Right cardiac atrium (tissue), 5 donors: ENCODE data around the gene PANX2. TPM values are rescaled to one million over a fixed set of nuclear protein-coding genes. Genes with fewer than 3 reads are reported as not detected.

Source experiments
- ATAC-seq, 2 donors: fragments of 200-7000 bp; cut with Tn5 transposase; one replicate each; pipeline versions ENCODE4 v1.8.0 to v1.9.1; 2020; ENCODE audit warnings: moderate library complexity in 2 of 2, mild to moderate bottlenecking in 1 of 2
- DNase-seq, 3 donors: peaks; one replicate each; pipeline ENCODE4 v3.0.0-alpha.2; 2020
- H3K27ac ChIP-seq: one replicate; pipeline ENCODE4 v1.5.1; 2013; ENCODE audit warnings: mild to moderate bottlenecking, low read length, control low read depth, moderate library complexity
- H3K27me3 ChIP-seq: one replicate; pipeline ENCODE4 v1.6.1; 2013; ENCODE audit not compliant: control insufficient read depth, insufficient read depth
- H3K4me1 ChIP-seq: one replicate; pipeline ENCODE4 v1.6.1; 2013; ENCODE audit warnings: low read length; ENCODE audit not compliant: control insufficient read depth, insufficient read depth
- H3K4me3 ChIP-seq: one replicate; pipeline ENCODE4 v1.5.1; 2013; ENCODE audit warnings: low read length, control low read depth
- H3K9me3 ChIP-seq: one replicate; pipeline ENCODE4 v1.6.1; 2013; ENCODE audit warnings: low read length; ENCODE audit not compliant: control insufficient read depth
- WGBS: extraction: QIAGEN DNeasy Blood & Tissue Kit; methylation state at CpG from one replicate; pipeline ENCODE4 v1.1.7; 2013; 5-methylcytosine and 5-hydroxymethylcytosine counted together
- intact Hi-C, 4 donors: fragments of 100-400 bp; cut with DNase I; formaldehyde crosslinking; loops; one replicate each; pipeline versions ENCODE4 v1.11.0 to v1.14.0; 2022 to 2023
- polyA plus RNA-seq: library from polyadenylated mRNA; stranded (reverse); fragments of 200-250 nt; gene quantifications from one replicate; pipeline ENCODE4 v1.2.3, GENCODE V29; 2013
- total RNA-seq, 4 donors: library from RNA; stranded (reverse); fragmentation: NEBNext Ultra II Directional; extraction: Animal tissue kit (Norgen Biotek cat#: 25700); gene quantifications; one replicate each; pipeline ENCODE4 v1.2.1, GENCODE V29; 2021
- donor health status: healthy with polysubstance abuse.
- donor health status: DM: no; HTN: yes; CAD: no.
- donor health status: DM: no; HTN: no; CAD: no.
- donor health status: DM: no; HTN: yes; CAD: no; lungs with severe emphysema.
- donor health status: DM: yes; HTN: yes; CAD: no.

The PANX2 gene
- total and polyA plus RNA-seq, 5 donors: 0.43 to 2.1 (median 0.88) TPM

- 53% methylated on average over 22 of the region's 22 CpGs for WGBS
- Histone ChIP-seq H3K27ac (no peak overlapping the region), H3K4me3 (no peak overlapping the region), H3K4me1 (no peaks in the 10 kb centered on the region), H3K27me3 (no peaks in the 10 kb centered on the region), H3K9me3 (no peaks in the 10 kb centered on the region)
- intact Hi-C loops: loop anchor here (2.0 to 5.0 kb wide), 3 partner anchors 58 to 63 kb away; no protein-coding TSS in a partner anchor
- ATAC-seq: peak; percentile 44 to 61
- DNase-seq: peak in 2 of 3 donors; percentile 74 to 77
Observed at GRCh38 chr22:50148991-50149721, 21.4 kb upstream of the PANX2 start.

- 89% methylated on average over 35 of the region's 35 CpGs for WGBS
- Histone ChIP-seq H3K4me1 (no peaks in the 10 kb centered on the region), H3K9me3 (no peaks in the 10 kb centered on the region), H3K27ac (no peak overlapping the region), H3K4me3 (no peak overlapping the region), H3K27me3 (no peaks in the 10 kb centered on the region)
- ATAC-seq: no peak
- intact Hi-C loops: no loop called here
- peak in 1 of 3 donors; percentile 38 for DNase-seq
Observed at GRCh38 chr22:50150161-50151129, 20.1 kb upstream of the PANX2 start.

- DNase-seq (peak in 1 of 3 donors; percentile 21), ATAC-seq (no peak)
- no peak overlapping the region for H3K27ac ChIP-seq
- no peaks in the 10 kb centered on the region for H3K9me3 ChIP-seq
- WGBS: 82% methylated on average over 33 of the region's 33 CpGs
- H3K4me3 ChIP-seq: no peak overlapping the region
- H3K27me3 ChIP-seq: no peaks in the 10 kb centered on the region
- H3K4me1 ChIP-seq: no peaks in the 10 kb centered on the region
- intact Hi-C loops: no loop called here
Observed at GRCh38 chr22:50151571-50152537, 18.7 kb upstream of the PANX2 start.

- DNase-seq: peak in 1 of 3 donors; percentile 31
- no peak overlapping the region for H3K27ac ChIP-seq
- no peaks in the 10 kb centered on the region for H3K9me3 ChIP-seq
- no peaks in the 10 kb centered on the region for H3K27me3 ChIP-seq
- intact Hi-C loops: no loop called here
- H3K4me1 ChIP-seq: no peaks in the 10 kb centered on the region
- WGBS: 81% methylated on average over 25 of the region's 25 CpGs
- no peak for ATAC-seq
- H3K4me3 ChIP-seq: no peak overlapping the region
Observed at GRCh38 chr22:50153056-50153755, 17.3 kb upstream of the PANX2 start.

GRCh38 chr22:50153756-50154140 lies 16.8 kb upstream of the PANX2 start:
- peak in 1 of 3 donors; percentile 24 for DNase-seq

GRCh38 chr22:50157709-50158375 lies 12.7 kb upstream of the PANX2 start:
- H3K4me3 ChIP-seq: no peak overlapping the region
- no peaks in the 10 kb centered on the region for H3K27me3 ChIP-seq
- DNase-seq (peak in 2 of 3 donors; percentile 25 to 28), ATAC-seq (no peak)
- H3K9me3 ChIP-seq: no peaks in the 10 kb centered on the region
- no peaks in the 10 kb centered on the region for H3K4me1 ChIP-seq
- H3K27ac ChIP-seq: no peak overlapping the region
- 84% methylated on average over 21 of the region's 21 CpGs for WGBS
- intact Hi-C loops: no loop called here

More at GRCh38 chr22:50153756-50154140, 16.8 kb upstream of the PANX2 start:
- Histone ChIP-seq H3K9me3 (no peaks in the 10 kb centered on the region), H3K27me3 (no peaks in the 10 kb centered on the region), H3K4me3 (no peak overlapping the region), H3K4me1 (no peaks in the 10 kb centered on the region), H3K27ac (no peak overlapping the region)
- 92% methylated on average over 7 of the region's 7 CpGs for WGBS
- no peak for ATAC-seq
- intact Hi-C loops: no loop called here

GRCh38 chr22:50160947-50161346 lies 9.6 kb upstream of the PANX2 start:
- H3K9me3 ChIP-seq: no peaks in the 10 kb centered on the region
- intact Hi-C loops: no loop called here
- H3K4me3 ChIP-seq: no peak overlapping the region
- no peak overlapping the region for H3K27ac ChIP-seq
- H3K27me3 ChIP-seq: no peaks in the 10 kb centered on the region
- ATAC-seq: no peak
- DNase-seq: peak in 1 of 3 donors; percentile 25
- H3K4me1 ChIP-seq: no peaks in the 10 kb centered on the region
- WGBS: 86% methylated on average over 7 of the region's 7 CpGs

GRCh38 chr22:50161508-50162390 lies 8.8 kb upstream of the PANX2 start:
- WGBS: 86% methylated on average over 23 of the region's 23 CpGs
- ATAC-seq (peak; percentile 36 to 38), DNase-seq (peak in 2 of 3 donors; percentile 34 to 39)
- Histone ChIP-seq H3K4me1 (no peaks in the 10 kb centered on the region), H3K9me3 (no peaks in the 10 kb centered on the region), H3K27ac (no peak overlapping the region), H3K27me3 (no peaks in the 10 kb centered on the region), H3K4me3 (no peak overlapping the region)
- intact Hi-C loops: no loop called here

- H3K4me3 ChIP-seq: no peak overlapping the region
- WGBS: 81% methylated on average over 10 of the region's 10 CpGs
- DNase-seq (peak in 1 of 3 donors; percentile 26), ATAC-seq (no peak)
- intact Hi-C loops: no loop called here
- no peaks in the 10 kb centered on the region for H3K9me3 ChIP-seq
- no peaks in the 10 kb centered on the region for H3K27me3 ChIP-seq
- H3K27ac ChIP-seq: no peak overlapping the region
- H3K4me1 ChIP-seq: no peaks in the 10 kb centered on the region
Observed at GRCh38 chr22:50162391-50162956, 8.1 kb upstream of the PANX2 start.
